GM18499 (cell line): ENCODE results near the gene TAF12.
"Not testable (repeated sequence)": the region's sequence is repeated elsewhere in the genome, so short reads cannot be mapped to it uniquely, and the experiment has no call there.

Source experiments
- ATAC-seq: cut with Tn5 transposase; IDR thresholded peaks from one replicate; pipeline ENCODE4 v1.9.1; 2021; ENCODE audit warnings: moderate number of reproducible peaks; ENCODE audit not compliant: insufficient read depth, unreplicated experiment

The TAF12 gene

GRCh38 chr1:28642847-28643635 is at the start of gene TAF12:
TSS of gene TAF12 (minus strand) at chr1:28643067. CDS start at chr1:28622081, 20,986 bp downstream.
- ATAC-seq = peak; percentile 47

GRCh38 chr1:28691627-28692026 is 48.8 kb upstream of the TAF12 start:
- ATAC-seq = not testable (repeated sequence)

- no peak for ATAC-seq
These were observed 42.1 kb upstream of the TAF12 start for GRCh38 chr1:28684937-28685336.

GRCh38 chr1:28682840-28683239 is 40.0 kb upstream of the TAF12 start:
- ATAC-seq = no peak

GRCh38 chr1:28680151-28680550 is 37.3 kb upstream of the TAF12 start:
- ATAC-seq = no peak

GRCh38 chr1:28675924-28676257 is 33.0 kb upstream of the TAF12 start:
- ATAC-seq = no peak

- not testable (repeated sequence) for ATAC-seq
These were observed 30.1 kb upstream of the TAF12 start for GRCh38 chr1:28672971-28673370.

GRCh38 chr1:28671254-28671780 is 28.4 kb upstream of the TAF12 start:
- ATAC-seq = no peak

- ATAC-seq = no peak
These were observed 26.3 kb upstream of the TAF12 start for GRCh38 chr1:28668956-28669723.

GRCh38 chr1:28668191-28668955 is 25.5 kb upstream of the TAF12 start, which contains the start of gene GMEB1:
TSS of gene GMEB1 (plus strand) at chr1:28668784. CDS start at chr1:28683613, 14,829 bp downstream.
- no peak for ATAC-seq

GRCh38 chr1:28666806-28667205 is 23.9 kb upstream of the TAF12 start:
- ATAC-seq = no peak

- no peak for ATAC-seq
These were observed 21.1 kb upstream of the TAF12 start for GRCh38 chr1:28663871-28664470.

- no peak for ATAC-seq
These were observed 13.5 kb upstream of the TAF12 start for GRCh38 chr1:28656335-28656734.

GRCh38 chr1:28655448-28656311 is 12.8 kb upstream of the TAF12 start:
- not testable (repeated sequence) for ATAC-seq

- not testable (repeated sequence) for ATAC-seq
These were observed 11.0 kb upstream of the TAF12 start for GRCh38 chr1:28653870-28654269.

- ATAC-seq = not testable (repeated sequence)
These were observed 10.2 kb upstream of the TAF12 start for GRCh38 chr1:28653063-28653462.

GRCh38 chr1:28648474-28649198 is 5.8 kb upstream of the TAF12 start, which contains the start of gene RNU11:
TSS of gene RNU11 (plus strand) at chr1:28648600.
- ATAC-seq = peak; percentile 49

GRCh38 chr1:28648008-28648473 is 5.2 kb upstream of the TAF12 start:
- ATAC-seq = peak; percentile 29
